HepG2 (cell line): ENCODE results near the gene THBS1. TPM values are rescaled to one million over a fixed set of nuclear protein-coding genes. Genes with fewer than 3 reads are reported as not detected.

Source experiments
- EP300 ChIP-seq, 3 experiments: sonication (generic) in 1 of 3; formaldehyde crosslinking in 1 of 3; IDR thresholded peaks; 2 replicates each; pipeline versions ENCODE4 v1.5.1 to v1.6.1; 2011 to 2020; ENCODE audit warnings: low read depth in 2 of 3, low read length in 2 of 3, borderline replicate concordance in 1 of 3, improper control_type of control experiment in 1 of 3, mild to moderate bottlenecking in 1 of 3, missing genetic modification reagents in 1 of 3, moderate library complexity in 1 of 3
- GMEB2 ChIP-seq: IDR thresholded peaks from 2 replicates; pipeline ENCODE4 v1.6.1; 2016; ENCODE audit warnings: missing biosample characterization, missing genetic modification reagents, low read depth
- HMGA1 ChIP-seq: sonication (generic); formaldehyde crosslinking; conservative IDR thresholded peaks from 2 replicates; pipeline ENCODE4 v1.4.0; 2020; ENCODE audit warnings: missing genetic modification reagents
- HOMEZ ChIP-seq: IDR thresholded peaks from 2 replicates; pipeline ENCODE4 v1.6.1; 2016; ENCODE audit warnings: low read depth
- ISX ChIP-seq: sonication (generic); formaldehyde crosslinking; conservative IDR thresholded peaks from 2 replicates; pipeline ENCODE4 v1.5.0; 2020; ENCODE audit warnings: missing genetic modification reagents
- KDM6A ChIP-seq: IDR thresholded peaks from 2 replicates; pipeline ENCODE4 v1.6.1; 2016; ENCODE audit warnings: low read depth
- KLF9 ChIP-seq: IDR thresholded peaks from 2 replicates; pipeline ENCODE4 v1.6.1; 2016; ENCODE audit warnings: low read depth
- KMT2B ChIP-seq: IDR thresholded peaks from 2 replicates; pipeline ENCODE4 v1.6.1; 2016; ENCODE audit warnings: missing genetic modification reagents, missing compliant biosample characterization
- LCORL ChIP-seq, 2 experiments: fragments of 450-650 bp in 1 of 2; sonication (generic) in 1 of 2; formaldehyde crosslinking in 1 of 2; IDR thresholded peaks; 2 replicates each; pipeline versions ENCODE4 v1.5.0 to v1.6.1; 2017 to 2020; ENCODE audit warnings: antibody characterized with exemption in 1 of 2, missing genetic modification reagents in 1 of 2
- MBD4 ChIP-seq: IDR thresholded peaks from 2 replicates; pipeline ENCODE4 v1.6.1; 2012; ENCODE audit warnings: low read length, inconsistent platforms, borderline replicate concordance
- NFE2L1 ChIP-seq: sonication (generic); formaldehyde crosslinking; IDR thresholded peaks from 2 replicates; pipeline ENCODE4 v1.4.0; 2020; ENCODE audit warnings: missing genetic modification reagents, mild to moderate bottlenecking, borderline replicate concordance
- TAF1 ChIP-seq: sonication (generic); formaldehyde crosslinking; IDR thresholded peaks from 2 replicates; pipeline ENCODE4 v1.4.0; 2020; ENCODE audit warnings: missing genetic modification reagents
- TP53 ChIP-seq: sonication (generic); formaldehyde crosslinking; conservative IDR thresholded peaks from 2 replicates; pipeline ENCODE4 v1.4.0; 2020; ENCODE audit warnings: missing genetic modification reagents
- U2AF2 ChIP-seq: fragments of 200-400 bp; formaldehyde crosslinking; IDR thresholded peaks from 2 replicates; pipeline ENCODE4 v1.6.1; 2017; ENCODE audit warnings: low read depth, mild to moderate bottlenecking, low read length
- XBP1 ChIP-seq: sonication (generic); formaldehyde crosslinking; IDR thresholded peaks from 2 replicates; pipeline ENCODE4 v1.5.0; 2020; ENCODE audit warnings: missing genetic modification reagents
- ZFP36 ChIP-seq: fragments of 150-350 bp; IDR thresholded peaks from 2 replicates; pipeline ENCODE4 v1.6.1; 2018; ENCODE audit warnings: borderline replicate concordance, low read length, low read depth; ENCODE audit not compliant: partially characterized antibody
- ZNF225 ChIP-seq: sonication (generic); formaldehyde crosslinking; IDR thresholded peaks from 2 replicates; pipeline ENCODE4 v1.4.0; 2020; ENCODE audit warnings: mild to moderate bottlenecking, missing genetic modification reagents
- ZNF326 ChIP-seq: sonication (generic); formaldehyde crosslinking; IDR thresholded peaks from 2 replicates; pipeline ENCODE4 v1.4.0; 2020; ENCODE audit warnings: missing genetic modification reagents, borderline replicate concordance
- ZNF501 ChIP-seq: sonication (generic); formaldehyde crosslinking; IDR thresholded peaks from 2 replicates; pipeline ENCODE4 v1.5.1; 2020; ENCODE audit warnings: mild to moderate bottlenecking, moderate library complexity, missing genetic modification reagents
- ZNF589 ChIP-seq: sonication (generic); formaldehyde crosslinking; conservative IDR thresholded peaks from 2 replicates; pipeline ENCODE4 v1.8.0; 2022; ENCODE audit warnings: mild to moderate bottlenecking, moderate library complexity, missing genetic modification reagents
- ZNF644 ChIP-seq: IDR thresholded peaks from 2 replicates; pipeline ENCODE4 v1.6.1; 2016; ENCODE audit warnings: low read depth
- ZNF740 ChIP-seq: sonication (generic); formaldehyde crosslinking; IDR thresholded peaks from 2 replicates; pipeline ENCODE4 v1.4.0; 2020; ENCODE audit warnings: missing genetic modification reagents
- ZNF766 ChIP-seq: sonication (generic); formaldehyde crosslinking; IDR thresholded peaks from 2 replicates; pipeline ENCODE4 v1.5.0; 2020; ENCODE audit warnings: missing genetic modification reagents, borderline replicate concordance
- ZNF816 ChIP-seq: sonication (generic); formaldehyde crosslinking; IDR thresholded peaks from 2 replicates; pipeline ENCODE4 v1.8.0; 2022; ENCODE audit warnings: missing genetic modification reagents, mild to moderate bottlenecking, borderline replicate concordance
- ZUFSP ChIP-seq: sonication (generic); formaldehyde crosslinking; IDR thresholded peaks from 2 replicates; pipeline ENCODE4 v1.9.0; 2021; ENCODE audit warnings: missing genetic modification reagents, mild to moderate bottlenecking, borderline replicate concordance
- polyA plus RNA-seq, 8 experiments: library from polyadenylated mRNA; depleted of rRNA in 3 of 8; stranded (reverse) in 7 of 8; unstranded in 1 of 8; fragments of >200 nt; fragmentation: Illumina TruSeq in 4 of 8; extraction: Trizol in 4 of 8; gene quantifications; 2 replicates each; pipeline versions ENCODE4 v1.2.1 to v1.2.3, GENCODE V29; 2011 to 2016; ENCODE audit warnings: low read depth in 4 of 8, missing spikeins in 1 of 8, mixed read lengths in 1 of 8; ENCODE audit not compliant: insufficient read depth in 1 of 8
- total RNA-seq, 5 experiments: library from RNA; depleted of rRNA; stranded (reverse); fragments of >200 nt; fragmentation: Illumina TruSeq; extraction: Trizol; gene quantifications; 2 replicates each; pipeline ENCODE4 v1.2.3, GENCODE V29; 2016; ENCODE audit warnings: low read depth in 1 of 5

Gene THBS1
- total and polyA plus RNA-seq, 2 of the 13 experiments (the other 11 are each of a cell fraction or from before 2014, with no cell fraction given), result 54.7 to 67.1 TPM

GRCh38 chr15:39579487-39580116, 1.3 kb upstream of the THBS1 start (continued):
- TF ChIP-seq KLF9 (CRISPR knock-in tag), result no peak
- TF ChIP-seq ZNF501 (CRISPR knock-in tag), result 0 out of 2 replicates have a peak, but pooled peaks have one; percentile 15
- TF ChIP-seq ZNF589 (CRISPR knock-in tag), result no peak
- no peak for TF ChIP-seq ZNF816
- TF ChIP-seq ZNF326 (CRISPR knock-in tag), result no peak
- no peak for TF ChIP-seq HMGA1 (CRISPR knock-in tag)
- no peak for TF ChIP-seq TAF1 (CRISPR knock-in tag)
- TF ChIP-seq U2AF2, result no peak
- TF ChIP-seq TP53, result no peak
- no peak for TF ChIP-seq ZNF740 (CRISPR knock-in tag)
- TF ChIP-seq ZNF225, result no peak
- TF ChIP-seq NFE2L1 (CRISPR knock-in tag), result no peak
- no peak for TF ChIP-seq ISX (CRISPR knock-in tag)
- no peak for TF ChIP-seq KDM6A (CRISPR knock-in tag)
- no peak for TF ChIP-seq XBP1 (CRISPR knock-in tag)
- TF ChIP-seq HOMEZ, result peak; percentile 39; the same call in 1 of the 2 replicates
- no peak for TF ChIP-seq ZNF766 (CRISPR knock-in tag)
- TF ChIP-seq ZFP36, result no peak
- TF ChIP-seq EP300 (IDR thresholded peaks at IDR 0.05; ENCODE audit: low read depth in 2 of 2, low read length in 2 of 2), result no peak
- 0 out of 2 replicates have a peak, but pooled peaks have one; percentile 19 for TF ChIP-seq EP300 (CRISPR knock-in tag; IDR thresholded peaks at IDR 0.05; ENCODE audit: borderline replicate concordance)
- TF ChIP-seq MBD4, result no peak
- no peak for TF ChIP-seq GMEB2 (CRISPR knock-in tag)
- TF ChIP-seq ZUFSP (CRISPR knock-in tag), result no peak
- peak; percentile 90 for TF ChIP-seq ZNF644
- no peak for TF ChIP-seq LCORL (IDR thresholded peaks at IDR 0.05)
- peak; percentile 62 for TF ChIP-seq LCORL (CRISPR knock-in tag; IDR thresholded peaks at IDR 0.05)
- peak; percentile 3; the same call in 1 of the 2 replicates for TF ChIP-seq KMT2B (CRISPR knock-in tag)
